Ishikawa (cell line): ENCODE data around the gene PPP1R9A.

ENCODE experiments used
- CEBPB ChIP-seq: IDR thresholded peaks from 2 replicates; pipeline ENCODE4 v1.6.1; 2012
- EP300 ChIP-seq: IDR thresholded peaks from 2 replicates; pipeline ENCODE4 v1.6.1; 2012; ENCODE audit warnings: borderline replicate concordance
- FOXM1 ChIP-seq: IDR thresholded peaks from 2 replicates; pipeline ENCODE4 v1.6.1; 2012; ENCODE audit warnings: low read depth, borderline replicate concordance
- NFIC ChIP-seq: IDR thresholded peaks from 2 replicates; pipeline ENCODE4 v1.6.1; 2012
- TF ChIP-seq, protein P1 (sequence below): IDR thresholded peaks from 2 replicates; pipeline ENCODE4 v1.6.1; 2012

DNA sequence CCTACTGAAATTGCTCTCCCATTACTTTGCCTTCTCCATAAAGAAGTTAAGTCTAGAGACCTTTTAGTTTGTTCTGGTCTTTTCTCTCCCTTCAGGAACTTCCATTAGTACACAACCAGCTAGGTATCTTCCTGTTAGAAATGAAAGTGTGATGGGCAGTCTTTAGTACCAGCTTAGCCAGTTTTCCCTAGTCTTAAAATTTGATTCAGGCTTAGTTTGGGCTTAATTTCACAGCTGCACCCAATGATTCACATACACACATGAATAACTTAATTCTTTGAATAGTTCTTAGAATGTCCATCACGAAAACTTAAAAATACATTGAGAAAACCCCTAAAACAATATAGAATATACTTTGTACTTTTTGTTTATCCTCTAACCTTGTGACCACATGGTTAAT, 2.4 kb upstream of the PPP1R9A start:
- TF ChIP-seq CEBPB: no peak
- no peak for TF ChIP-seq FOXM1
- TF ChIP-seq, protein P1, sequence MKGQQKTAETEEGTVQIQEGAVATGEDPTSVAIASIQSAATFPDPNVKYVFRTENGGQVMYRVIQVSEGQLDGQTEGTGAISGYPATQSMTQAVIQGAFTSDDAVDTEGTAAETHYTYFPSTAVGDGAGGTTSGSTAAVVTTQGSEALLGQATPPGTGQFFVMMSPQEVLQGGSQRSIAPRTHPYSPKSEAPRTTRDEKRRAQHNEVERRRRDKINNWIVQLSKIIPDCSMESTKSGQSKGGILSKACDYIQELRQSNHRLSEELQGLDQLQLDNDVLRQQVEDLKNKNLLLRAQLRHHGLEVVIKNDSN: no peak
- TF ChIP-seq NFIC: no peak
- no peak for TF ChIP-seq EP300
